Stimulated activated CD8-positive, alpha-beta memory T cell treated with anti-CD3 and anti-CD28 coated beads, Interleukin-4, amount 100 ng/mL, for 1 hour (primary cell): ENCODE data around the gene GPR15.

ENCODE experiments used
- DNase-seq, 2 donors: peaks; one replicate each; pipeline ENCODE4 v3.0.0-alpha.2; 2020; ENCODE audit warnings: low read depth in 2 of 2, low spot score in 1 of 2

GPR15 gene

GRCh38 chr3:98531622-98532274 is at the start of gene GPR15:
TSS of gene GPR15 (plus strand) at chr3:98531978. CDS start at chr3:98532034, 56 bp downstream.
- DNase-seq, result no peak

- no peak for DNase-seq
These were observed 48.9 kb upstream of the GPR15 start for GRCh38 chr3:98482717-98483482.

GRCh38 chr3:98483626-98484025 is 48.2 kb upstream of the GPR15 start:
- no peak for DNase-seq

GRCh38 chr3:98497381-98497780 is 34.4 kb upstream of the GPR15 start, which contains the start of gene OR5K2:
TSS of gene OR5K2 (plus strand) at chr3:98497681. CDS start at chr3:98497681, 0 bp downstream.
- no peak for DNase-seq

- DNase-seq, result no peak
These were observed 31.8 kb upstream of the GPR15 start for GRCh38 chr3:98500019-98500418.

GRCh38 chr3:98501270-98501669 is 30.5 kb upstream of the GPR15 start:
- DNase-seq, result no peak

GRCh38 chr3:98501863-98502576 is 29.8 kb upstream of the GPR15 start:
- no peak for DNase-seq

GRCh38 chr3:98504539-98504938 is 27.2 kb upstream of the GPR15 start:
- no peak for DNase-seq

GRCh38 chr3:98508582-98508981 is 23.2 kb upstream of the GPR15 start:
- DNase-seq, result no peak

GRCh38 chr3:98512576-98512975 is 19.2 kb upstream of the GPR15 start:
- DNase-seq, result no peak

GRCh38 chr3:98513091-98513511 is 18.7 kb upstream of the GPR15 start:
- no peak for DNase-seq

GRCh38 chr3:98513736-98514135 is 18.0 kb upstream of the GPR15 start:
- DNase-seq, result no peak

GRCh38 chr3:98514948-98515347 is 16.8 kb upstream of the GPR15 start:
- no peak for DNase-seq

GRCh38 chr3:98518816-98519215 is 13.0 kb upstream of the GPR15 start:
- no peak for DNase-seq

- no peak for DNase-seq
These were observed 12.4 kb upstream of the GPR15 start for GRCh38 chr3:98519351-98519750.

GRCh38 chr3:98521897-98522543 is 9.8 kb upstream of the GPR15 start:
- DNase-seq, result peak in 1 of 2 donors; percentile 23

GRCh38 chr3:98522544-98523281 is 9.1 kb upstream of the GPR15 start, which contains the start of gene CLDND1:
TSS of gene CLDND1 (minus strand) at chr3:98522902. CDS start at chr3:98521424, 1,478 bp downstream.
- peak; percentile 84 to 90 for DNase-seq

- DNase-seq, result no peak
These were observed 6.3 kb upstream of the GPR15 start for GRCh38 chr3:98525494-98525893.

GRCh38 chr3:98528474-98529346 is 3.1 kb upstream of the GPR15 start:
- no peak for DNase-seq
